ENCODE results near the gene CELSR2.
"Not testable (repeated sequence)": the region's sequence is repeated elsewhere in the genome, so short reads cannot be mapped to it uniquely, and the experiment has no call there.

The CELSR2 gene

DNA sequence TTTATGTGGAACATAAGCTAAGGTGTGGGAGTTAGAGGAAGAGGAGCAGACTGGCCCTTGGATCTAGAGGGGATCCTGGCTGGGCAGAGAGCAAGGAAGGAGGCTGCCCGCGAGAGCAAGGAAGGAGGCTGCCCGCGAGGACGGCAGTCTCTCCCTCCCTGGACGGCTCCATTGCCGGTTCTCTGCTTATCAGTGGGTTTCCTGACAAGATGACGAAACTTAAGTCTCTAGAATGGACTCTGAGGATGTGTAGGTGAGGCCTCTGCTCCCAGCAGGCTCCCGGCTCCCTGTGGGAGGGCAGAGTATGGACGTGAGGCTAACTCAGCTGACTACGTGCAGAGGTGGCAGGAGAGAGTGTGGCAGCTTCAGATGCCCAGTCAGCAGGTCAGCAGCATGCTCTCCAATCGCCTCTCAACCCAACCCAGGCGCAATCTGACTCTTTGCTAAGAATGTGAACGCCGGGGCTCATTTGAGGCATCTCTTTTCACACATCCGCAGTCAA is 51.4 kb downstream of the CELSR2 start:
- FAIRE-seq (no peak), DNase-seq (ENCODE audit: insufficient read length) (no peak)
- TF ChIP-seq TAF1 (IDR thresholded peaks at IDR 0.05; ENCODE audit: borderline replicate concordance, low read depth, low read length) (no peak), POLR2AphosphoS5 (IDR thresholded peaks at IDR 0.05; ENCODE audit: low read depth, low read length) (no peak), POLR2A (IDR thresholded peaks at IDR 0.05; ENCODE audit: low read depth, low read length) (no peak)

DNA sequence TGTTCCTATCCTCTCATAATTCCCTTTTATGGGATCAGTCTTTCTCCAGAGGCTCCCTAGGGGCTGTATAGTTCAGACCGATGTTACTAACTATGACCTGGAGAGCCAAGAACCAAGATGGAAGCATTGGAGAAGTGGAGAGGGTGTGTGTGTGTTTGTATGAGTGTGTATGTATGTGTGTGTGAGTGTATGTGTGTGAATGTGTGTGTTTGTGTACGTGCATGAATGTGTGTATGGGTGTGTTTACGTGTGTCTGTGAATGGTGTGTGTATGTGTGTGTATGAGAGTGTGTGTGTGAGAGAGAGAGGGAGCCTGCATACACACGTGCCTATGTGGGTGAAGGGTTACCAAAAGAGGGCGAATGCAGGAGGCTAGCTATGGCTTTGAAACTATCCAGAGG is 52.5 kb downstream of the CELSR2 start:
- TF ChIP-seq POLR2AphosphoS5 (IDR thresholded peaks at IDR 0.05; ENCODE audit: low read depth, low read length) = no peak
- no peak for TF ChIP-seq TAF1 (IDR thresholded peaks at IDR 0.05; ENCODE audit: borderline replicate concordance, low read depth, low read length)
- TF ChIP-seq POLR2A (IDR thresholded peaks at IDR 0.05; ENCODE audit: low read depth, low read length) = no peak
- FAIRE-seq (no peak), DNase-seq (ENCODE audit: insufficient read length) (no peak)

- TF ChIP-seq POLR2AphosphoS5 (IDR thresholded peaks at IDR 0.05; ENCODE audit: low read depth, low read length) (no peak), POLR2A (IDR thresholded peaks at IDR 0.05; ENCODE audit: low read depth, low read length) (no peak), TAF1 (IDR thresholded peaks at IDR 0.05; ENCODE audit: borderline replicate concordance, low read depth, low read length) (no peak)
- no peak for FAIRE-seq
Observed at GRCh38 chr1:109304226-109304920, 55.0 kb downstream of the CELSR2 start.

DNA sequence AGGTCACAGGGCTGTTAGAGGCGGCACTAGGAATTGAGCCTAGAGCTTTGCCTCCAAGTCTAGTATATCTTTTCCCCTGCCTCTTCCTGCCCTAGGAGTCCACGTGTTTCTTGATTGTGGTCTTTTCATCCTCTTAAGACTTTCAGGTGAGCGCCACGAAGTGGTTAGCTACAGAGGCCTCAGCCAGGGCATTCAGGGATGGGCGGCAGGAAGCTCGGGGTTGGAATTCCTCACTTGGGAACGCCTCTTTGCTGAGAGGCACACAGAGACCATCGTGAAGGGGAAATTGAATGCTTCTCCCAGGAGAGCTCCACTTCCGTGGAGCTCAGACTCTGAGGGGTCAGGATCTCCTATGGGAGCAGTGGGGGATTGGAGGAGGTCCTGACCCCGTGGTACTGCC is 56.7 kb downstream of the CELSR2 start:
- DNase-seq (ENCODE audit: insufficient read length); FAIRE-seq: not testable (repeated sequence)

More at GRCh38 chr1:109304226-109304920, 55.0 kb downstream of the CELSR2 start:
- no peak for DNase-seq (ENCODE audit: insufficient read length)

GRCh38 chr1:109306832-109307273 is 57.5 kb downstream of the CELSR2 start, which contains the start of gene MYBPHL:
MYBPHL (minus strand) TSS chr1:109307011; CDS start chr1:109306991, 20 bp downstream.
- no peak for TF ChIP-seq POLR2A (IDR thresholded peaks at IDR 0.05; ENCODE audit: low read depth, low read length)
- no peak for TF ChIP-seq TAF1 (IDR thresholded peaks at IDR 0.05; ENCODE audit: borderline replicate concordance, low read depth, low read length)
- no peak for TF ChIP-seq POLR2AphosphoS5 (IDR thresholded peaks at IDR 0.05; ENCODE audit: low read depth, low read length)
- no peak for DNase-seq (ENCODE audit: insufficient read length)
- FAIRE-seq = no peak

GRCh38 chr1:109307274-109308021 is 58.1 kb downstream of the CELSR2 start:
- no peak for TF ChIP-seq POLR2AphosphoS5 (IDR thresholded peaks at IDR 0.05; ENCODE audit: low read depth, low read length)
- TF ChIP-seq POLR2A (IDR thresholded peaks at IDR 0.05; ENCODE audit: low read depth, low read length) = no peak
- TF ChIP-seq TAF1 (IDR thresholded peaks at IDR 0.05; ENCODE audit: borderline replicate concordance, low read depth, low read length) = no peak
- no peak for FAIRE-seq
- no peak for DNase-seq (ENCODE audit: insufficient read length)

DNA sequence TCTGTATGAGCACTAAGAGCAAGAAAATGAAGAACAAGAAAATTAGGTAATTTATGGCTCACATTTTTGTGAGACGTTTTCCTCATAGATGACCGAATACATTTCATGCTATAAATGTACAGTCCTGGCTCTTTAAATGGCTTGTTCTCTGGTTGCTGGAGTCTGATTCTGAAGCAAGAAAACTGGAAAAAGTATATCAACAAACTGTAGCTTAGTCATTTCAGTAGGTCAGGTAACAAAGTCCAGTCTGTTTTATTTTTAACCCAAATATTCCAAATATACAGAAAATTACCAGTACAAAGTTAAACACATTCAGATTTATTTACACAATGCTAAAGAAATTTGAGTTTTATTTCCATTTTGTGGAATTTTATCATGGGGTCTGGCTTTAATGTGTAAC is 60.0 kb downstream of the CELSR2 start:
- FAIRE-seq = no peak

GRCh38 chr1:109312246-109312645 is 62.9 kb downstream of the CELSR2 start:
- no peak for FAIRE-seq
- no peak for DNase-seq (ENCODE audit: insufficient read length)
- TF ChIP-seq POLR2AphosphoS5 (IDR thresholded peaks at IDR 0.05; ENCODE audit: low read depth, low read length) (no peak), POLR2A (IDR thresholded peaks at IDR 0.05; ENCODE audit: low read depth, low read length) (no peak)

More for the DNA sequence above, 60.0 kb downstream of the CELSR2 start:
- TF ChIP-seq TAF1 (IDR thresholded peaks at IDR 0.05; ENCODE audit: borderline replicate concordance, low read depth, low read length) (no peak), POLR2A (IDR thresholded peaks at IDR 0.05; ENCODE audit: low read depth, low read length) (no peak), POLR2AphosphoS5 (IDR thresholded peaks at IDR 0.05; ENCODE audit: low read depth, low read length) (no peak)
- no peak for DNase-seq (ENCODE audit: insufficient read length)

DNA sequence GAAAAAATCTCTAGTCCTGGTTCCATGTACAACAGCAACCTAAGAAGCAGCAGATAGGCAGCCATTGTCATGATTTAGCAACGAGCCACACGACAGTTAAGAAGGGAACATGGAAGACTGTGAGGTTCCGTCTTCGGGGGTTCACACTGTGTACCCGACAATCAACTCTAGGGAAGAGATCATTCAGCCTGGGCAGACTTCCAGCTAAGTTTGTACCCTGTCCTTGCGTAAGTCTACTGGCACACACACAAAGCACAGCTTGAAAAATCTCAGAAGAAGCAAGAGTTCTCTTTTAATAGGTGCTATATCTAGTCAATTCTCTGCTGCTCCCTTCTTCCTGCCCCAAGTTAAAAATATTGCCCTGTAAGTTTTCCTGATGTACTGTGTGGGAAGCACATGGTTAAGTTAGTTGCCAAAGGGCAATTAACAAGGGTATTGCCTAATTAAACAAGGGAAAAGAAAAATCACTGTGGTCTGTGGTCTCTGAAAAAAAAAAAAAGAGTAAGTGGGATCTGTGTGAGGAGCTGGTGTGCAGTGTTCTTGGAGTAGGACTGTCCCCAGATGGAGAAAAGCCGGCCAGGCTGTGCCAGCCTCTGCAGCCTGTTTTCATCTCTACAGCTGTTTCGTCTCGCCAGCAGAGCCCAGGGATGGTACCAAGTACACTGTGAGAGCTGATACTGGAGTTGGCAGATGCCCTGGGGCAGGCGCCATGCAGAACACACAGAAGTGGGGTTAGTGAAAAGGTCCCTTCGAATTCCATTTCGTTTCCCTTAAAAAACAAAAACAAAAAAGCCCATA is 63.8 kb downstream of the CELSR2 start:
- TF ChIP-seq POLR2AphosphoS5 (IDR thresholded peaks at IDR 0.05; ENCODE audit: low read depth, low read length) = no peak
- TF ChIP-seq POLR2A (IDR thresholded peaks at IDR 0.05; ENCODE audit: low read depth, low read length) = no peak
- no peak for TF ChIP-seq TAF1 (IDR thresholded peaks at IDR 0.05; ENCODE audit: borderline replicate concordance, low read depth, low read length)
- FAIRE-seq = no peak
- DNase-seq (ENCODE audit: insufficient read length) = no peak

DNA sequence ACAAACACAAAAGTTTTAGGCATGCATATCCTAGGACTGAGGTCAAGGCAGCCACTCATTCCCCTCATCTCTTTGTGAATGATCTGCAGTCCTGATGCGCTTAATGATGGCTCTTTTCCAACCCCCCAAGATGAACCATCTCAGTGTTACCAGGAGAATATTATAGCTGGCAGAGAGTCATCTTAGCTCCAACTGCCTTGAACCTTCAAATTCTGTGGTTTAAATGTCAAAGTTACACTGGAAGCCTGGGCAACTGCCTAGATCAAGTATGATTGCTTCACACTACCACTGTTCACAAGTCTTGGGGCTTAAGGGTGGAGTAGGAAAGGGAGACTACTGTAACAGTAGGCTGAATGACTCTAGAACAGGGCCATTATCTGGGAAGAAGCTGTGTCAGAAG is 65.5 kb downstream of the CELSR2 start:
- FAIRE-seq = no peak
- DNase-seq (ENCODE audit: insufficient read length) = no peak
- no peak for TF ChIP-seq POLR2A (IDR thresholded peaks at IDR 0.05; ENCODE audit: low read depth, low read length)
- no peak for TF ChIP-seq POLR2AphosphoS5 (IDR thresholded peaks at IDR 0.05; ENCODE audit: low read depth, low read length)
- TF ChIP-seq TAF1 (IDR thresholded peaks at IDR 0.05; ENCODE audit: borderline replicate concordance, low read depth, low read length) = no peak

GRCh38 chr1:109315288-109315687 is 65.9 kb downstream of the CELSR2 start:
- TF ChIP-seq POLR2A (IDR thresholded peaks at IDR 0.05; ENCODE audit: low read depth, low read length) (no peak), POLR2AphosphoS5 (IDR thresholded peaks at IDR 0.05; ENCODE audit: low read depth, low read length) (no peak), TAF1 (IDR thresholded peaks at IDR 0.05; ENCODE audit: borderline replicate concordance, low read depth, low read length) (no peak)
- DNase-seq (ENCODE audit: insufficient read length) = no peak
- no peak for FAIRE-seq
